GM19238 (cell line): ENCODE results near the gene CAND2.

Experiments
- DNase-seq: peaks from one replicate; pipeline ENCODE4 v3.0.0; 2011; ENCODE audit warnings: low spot score; ENCODE audit not compliant: insufficient read length

CAND2 gene

DNA sequence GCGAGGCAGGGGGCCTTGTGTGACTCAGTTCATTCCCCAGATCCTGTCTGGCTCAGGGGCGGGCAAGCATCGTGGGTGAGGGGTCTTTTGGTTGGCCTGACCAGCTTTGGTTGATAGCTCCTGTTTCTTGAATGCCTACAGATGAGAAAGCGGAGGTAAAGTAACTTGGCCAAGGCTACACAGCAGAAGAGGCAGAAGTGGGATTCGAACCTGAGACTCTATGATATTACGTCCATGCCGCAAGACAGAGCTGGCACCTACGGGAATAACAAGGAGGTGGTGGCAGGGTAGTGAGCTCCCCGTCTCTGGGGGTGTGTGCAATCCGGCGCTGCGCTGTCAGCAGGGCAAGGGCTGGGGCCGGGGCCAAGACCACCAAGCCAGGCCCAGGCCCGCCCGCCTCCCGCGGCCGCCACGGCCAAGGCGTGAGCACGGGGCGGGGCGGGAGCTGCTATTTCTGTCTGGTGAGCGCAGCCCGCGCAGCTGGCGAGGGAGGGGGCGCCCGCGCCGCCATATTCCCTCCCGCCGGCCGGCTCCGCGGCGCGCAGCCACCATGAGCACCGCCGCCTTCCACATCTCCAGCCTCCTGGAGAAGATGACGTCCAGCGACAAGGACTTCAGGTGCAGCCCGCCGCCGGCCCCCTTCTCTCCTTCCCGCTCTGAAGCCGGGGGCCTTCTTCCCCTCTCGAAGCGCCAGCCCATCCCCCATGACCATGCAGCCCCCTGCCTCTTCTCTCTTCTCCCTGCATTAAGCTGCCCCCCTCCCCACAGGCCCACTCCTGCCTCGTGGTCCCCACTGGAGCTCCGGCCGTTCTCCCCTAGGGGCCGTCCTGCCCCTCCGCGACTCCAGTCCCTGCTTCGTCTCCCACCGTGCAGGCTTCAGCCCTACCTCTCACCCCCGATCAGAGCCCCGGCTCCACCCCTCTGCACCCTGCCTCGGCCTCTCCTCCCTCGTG is at the start of gene CAND2:
Gene CAND2, plus strand, starts transcription at position 510 of the 953 bp plus-strand sequence. Its CDS starts 41 bp downstream, at position 551.
- DNase-seq, result no peak

DNA sequence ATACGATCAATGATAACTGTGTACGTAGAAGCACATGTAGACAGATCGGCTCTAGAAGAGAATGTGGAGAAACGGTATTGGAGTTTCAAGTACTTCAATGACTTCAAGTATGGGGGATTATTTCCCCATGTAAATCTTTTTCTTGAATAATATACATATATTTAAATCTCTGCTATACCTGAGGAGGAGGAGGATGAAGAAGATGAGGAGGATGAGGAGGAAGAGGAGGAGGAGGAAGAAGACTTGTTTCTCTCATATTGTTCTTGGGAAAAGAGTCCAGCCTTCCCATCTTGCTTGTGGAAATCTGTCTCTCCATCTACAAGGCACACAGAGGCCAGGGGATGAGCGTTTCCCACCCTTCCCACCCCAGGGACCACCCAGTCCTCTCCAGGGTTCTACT is 48.0 kb upstream of the CAND2 start:
- DNase-seq, result no peak

- no peak for DNase-seq
Measured at GRCh38 chr3:12750223-12750622, 46.3 kb upstream of the CAND2 start.

DNA sequence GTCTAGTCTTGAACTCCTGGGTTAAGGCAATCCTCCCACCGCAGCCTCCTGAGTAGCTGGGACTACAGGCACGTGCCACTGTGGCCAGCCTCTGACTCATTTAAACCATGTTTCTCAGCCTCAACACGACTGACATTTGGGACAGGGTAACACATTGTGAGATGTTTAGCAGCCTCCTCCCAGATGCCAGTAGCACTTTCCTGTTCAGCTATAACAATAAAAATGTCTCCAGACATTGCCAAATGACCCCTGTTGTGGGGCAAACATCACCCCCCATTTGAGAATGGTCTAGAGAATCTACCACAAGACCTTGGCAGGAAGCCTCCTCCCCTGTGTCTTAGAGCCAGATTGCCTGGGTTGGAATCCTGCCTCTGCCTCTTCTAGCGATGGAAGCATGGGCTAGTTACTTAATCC is 45.8 kb upstream of the CAND2 start:
- DNase-seq, result no peak

DNA sequence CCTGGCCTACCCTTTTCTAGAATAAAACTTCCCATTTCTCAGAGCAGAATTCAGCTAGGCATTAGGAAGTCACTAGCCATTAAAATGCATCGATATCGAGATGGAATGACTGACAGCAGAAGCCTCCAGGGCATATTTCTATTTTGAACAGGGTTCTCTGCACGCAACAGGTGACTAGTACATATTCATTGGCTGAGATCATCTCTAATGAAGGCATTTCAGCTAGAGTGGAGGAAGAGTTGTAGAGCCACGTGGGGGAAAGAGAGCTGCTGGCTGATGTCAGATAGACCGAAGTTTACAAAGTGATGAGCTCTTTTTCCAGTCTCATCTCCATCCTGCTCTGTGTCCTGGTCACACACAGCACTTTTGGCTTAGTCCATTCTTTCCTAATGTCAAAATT is 44.9 kb upstream of the CAND2 start:
- DNase-seq, result no peak

GRCh38 chr3:12752102-12752501 is 44.4 kb upstream of the CAND2 start:
- no peak for DNase-seq

DNA sequence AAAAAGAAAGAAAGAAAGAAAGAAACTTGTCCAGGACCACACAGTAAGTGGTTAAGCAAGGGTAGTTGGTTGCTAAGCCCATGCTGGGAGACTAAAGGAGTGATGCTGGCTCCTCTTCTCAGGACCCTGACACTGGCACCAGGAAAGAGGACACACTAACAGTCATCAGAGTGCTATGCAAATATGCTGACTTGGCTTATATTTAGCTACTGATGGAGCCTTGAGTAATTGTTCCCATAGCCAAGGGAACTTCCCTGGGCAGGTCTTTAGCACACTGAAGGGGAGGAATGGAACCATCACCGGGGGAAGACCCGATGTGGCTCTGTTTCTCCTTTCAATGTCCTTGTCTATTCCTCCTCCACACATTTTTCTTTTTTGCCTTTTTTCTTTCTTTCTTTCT is 43.7 kb upstream of the CAND2 start:
- no peak for DNase-seq

- DNase-seq, result no peak
Measured at GRCh38 chr3:12753275-12754028, 43.0 kb upstream of the CAND2 start.

GRCh38 chr3:12754313-12754712 is 42.2 kb upstream of the CAND2 start:
- no peak for DNase-seq

DNA sequence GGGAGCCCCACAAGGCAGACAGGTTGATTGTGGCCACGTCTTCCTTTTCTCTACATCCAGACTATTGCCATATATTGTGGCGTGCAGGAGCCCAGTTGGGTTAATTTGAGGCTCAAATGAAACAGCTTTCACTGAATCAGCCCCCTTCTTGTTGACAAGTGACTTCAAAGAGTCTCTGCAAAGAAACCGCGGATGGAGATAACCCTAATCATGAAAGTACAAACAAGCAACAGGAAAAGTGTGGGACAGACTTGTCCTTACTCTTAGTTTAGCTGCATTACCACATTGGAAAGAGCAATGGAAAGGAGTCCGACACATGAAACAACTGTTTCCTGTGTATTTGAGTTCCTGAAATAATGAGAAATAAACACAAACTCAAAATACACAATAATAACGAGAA is 40.7 kb upstream of the CAND2 start:
- DNase-seq, result no peak

GRCh38 chr3:12756175-12756574 is 40.3 kb upstream of the CAND2 start:
- no peak for DNase-seq

GRCh38 chr3:12756635-12757034 is 39.8 kb upstream of the CAND2 start:
- no peak for DNase-seq

GRCh38 chr3:12758025-12758781 is 38.3 kb upstream of the CAND2 start:
- no peak for DNase-seq

- no peak for DNase-seq
Measured at GRCh38 chr3:12759097-12759679, 37.3 kb upstream of the CAND2 start, which contains the start of gene TMEM40. Gene TMEM40, minus strand, starts transcription at chr3:12759259. Its CDS starts 9,427 bp downstream, at chr3:12749832.

DNA sequence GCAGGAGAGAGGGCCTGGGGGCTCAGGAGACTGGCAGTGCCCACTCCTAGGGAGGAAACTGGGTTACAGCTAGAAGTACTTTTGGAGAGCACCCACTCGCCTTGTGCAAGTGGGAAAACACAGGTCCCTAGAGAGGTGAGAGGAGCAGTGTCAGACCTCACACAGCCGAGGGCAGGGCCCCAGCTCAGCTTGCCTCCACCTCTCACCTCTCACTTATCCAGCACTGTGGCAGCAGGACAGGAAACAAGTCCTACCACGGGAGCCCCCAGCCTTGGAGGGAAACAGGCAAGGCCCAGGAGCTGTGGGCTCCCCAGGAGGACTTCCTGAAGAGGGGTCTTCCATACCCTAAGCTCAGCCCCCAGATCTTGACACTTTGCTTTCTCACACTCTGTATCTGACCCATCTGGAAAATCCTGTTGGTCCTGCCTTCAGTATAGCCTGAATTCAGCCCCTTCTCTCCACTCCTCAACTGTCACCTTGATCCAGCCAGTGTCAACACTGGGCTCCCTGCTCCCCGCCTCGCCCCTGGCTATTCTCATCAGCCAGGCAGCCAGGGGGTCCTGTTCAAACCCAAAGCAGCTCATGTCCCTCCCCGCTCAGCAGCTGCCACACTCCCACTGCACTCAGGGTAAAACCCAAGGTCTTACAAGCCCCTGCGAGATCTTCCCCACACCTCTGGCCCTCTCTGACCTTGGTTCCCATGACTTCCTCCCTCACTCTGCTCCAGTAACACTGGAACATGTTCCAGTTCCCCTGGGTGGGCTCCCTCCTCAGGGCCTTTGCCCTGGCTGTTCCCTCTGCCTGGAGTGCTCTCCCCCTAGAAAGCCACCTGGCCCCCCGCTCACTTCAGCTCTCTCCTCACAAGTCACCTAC is 36.6 kb upstream of the CAND2 start:
- DNase-seq, result no peak

DNA sequence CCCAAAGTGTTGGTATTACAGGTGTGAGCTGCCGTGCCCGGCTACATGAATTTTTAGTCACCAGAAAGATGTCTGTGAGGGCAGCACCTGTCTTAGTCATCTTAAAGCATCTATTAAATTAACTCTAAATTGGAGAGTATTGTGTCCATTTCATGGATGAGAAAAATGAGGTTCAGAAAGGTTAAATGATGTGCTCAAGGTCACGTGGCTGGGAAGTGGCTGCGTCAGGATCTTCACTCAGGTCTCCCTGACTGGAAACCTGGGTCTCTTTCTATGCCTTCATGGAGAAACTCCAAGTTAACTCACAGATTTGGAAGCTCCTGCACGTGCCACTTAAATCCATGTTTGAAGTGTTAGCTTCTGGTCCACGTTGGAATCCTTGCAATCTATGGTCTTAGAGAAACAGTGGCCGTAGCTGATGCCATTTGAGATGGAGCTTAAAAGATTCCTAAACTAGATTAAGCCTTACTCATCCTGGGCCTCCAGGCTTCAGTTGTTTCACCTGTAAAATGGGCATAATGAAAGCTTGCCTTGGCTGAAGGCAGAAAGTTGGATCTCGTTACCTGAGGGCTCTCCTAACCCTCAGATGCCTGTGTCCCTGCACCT is 32.2 kb upstream of the CAND2 start:
- no peak for DNase-seq

GRCh38 chr3:12766541-12766940 is 29.9 kb upstream of the CAND2 start:
- no peak for DNase-seq

- DNase-seq, result no peak
Measured at GRCh38 chr3:12768579-12769527, 27.6 kb upstream of the CAND2 start.

- DNase-seq, result no peak
Measured at GRCh38 chr3:12769761-12770160, 26.7 kb upstream of the CAND2 start.
